COLO668 (cell line): Measurements from ENCODE around the gene IPO13.

Experiments
- DNase-seq: peaks from one replicate; lab custom pipeline; 2025; ENCODE audit not compliant: unreplicated experiment; lab: John Stamatoyannopoulos, UW

Gene IPO13

DNA sequence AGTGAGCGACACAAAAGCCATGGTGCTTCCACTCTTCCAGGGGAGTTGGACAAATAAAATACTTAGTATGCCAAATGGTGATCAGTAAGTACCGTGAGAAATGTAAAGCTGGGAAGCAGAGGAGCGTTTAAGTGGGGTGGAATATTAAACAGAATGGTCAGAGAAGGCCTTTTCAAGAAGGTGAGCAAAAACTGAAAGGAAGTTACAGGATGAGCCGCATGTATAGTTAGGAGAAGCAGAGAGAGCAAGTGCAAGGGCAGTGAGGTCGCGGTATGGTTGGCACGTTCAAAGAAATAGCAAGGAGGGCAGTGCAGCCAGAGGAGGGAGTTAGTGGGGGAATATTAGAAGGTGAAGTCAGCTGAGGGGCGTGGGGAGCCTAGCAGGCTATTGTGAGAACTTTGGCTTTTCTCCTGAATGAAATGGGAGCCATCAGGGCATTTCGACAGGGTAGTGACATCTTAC is 27.3 kb downstream of the IPO13 start:
- no peak for DNase-seq

DNA sequence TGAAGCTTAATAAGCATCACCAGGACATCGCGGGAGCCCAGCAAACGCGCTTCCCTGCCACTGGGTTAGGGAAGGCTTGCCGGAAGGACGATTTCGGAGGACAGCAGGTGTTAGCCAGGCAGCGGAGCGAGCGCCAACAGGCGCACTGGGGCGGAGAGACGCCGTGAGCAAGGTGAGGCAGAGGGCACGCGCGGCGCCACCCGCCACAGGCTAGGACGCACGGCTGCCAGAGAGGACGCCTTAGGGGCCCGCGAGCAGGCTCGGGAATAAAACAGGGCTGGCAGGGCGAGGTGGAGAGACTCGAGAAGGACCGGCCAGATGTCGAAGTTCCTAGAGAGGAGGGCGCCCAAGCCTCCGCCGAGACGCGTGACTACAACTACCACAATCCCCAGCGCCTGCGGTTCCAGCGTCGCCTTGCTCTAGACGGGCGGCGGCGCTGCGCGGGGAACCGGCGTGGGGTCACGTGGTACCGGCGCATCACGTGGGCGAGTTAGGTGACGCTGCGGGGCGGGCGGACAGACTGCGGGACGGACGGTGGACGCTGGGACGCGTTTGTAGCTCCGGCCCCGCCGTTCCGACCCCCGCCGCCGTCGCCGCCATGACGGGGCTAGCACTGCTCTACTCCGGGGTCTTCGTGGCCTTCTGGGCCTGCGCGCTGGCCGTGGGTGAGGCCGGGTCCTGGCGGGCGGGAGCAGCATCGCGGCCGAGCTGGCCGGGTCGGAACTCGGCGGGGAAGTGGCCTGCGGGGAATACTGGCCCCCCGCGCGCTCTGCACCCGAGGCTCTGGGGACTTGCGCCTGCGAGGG is 27.9 kb downstream of the IPO13 start, which contains the start of gene ATP6V0B:
Gene ATP6V0B, plus strand, starts transcription at position 518 of the 806 bp plus-strand sequence. Its CDS starts 81 bp downstream, at position 599.
- DNase-seq, result peak; percentile 100

DNA sequence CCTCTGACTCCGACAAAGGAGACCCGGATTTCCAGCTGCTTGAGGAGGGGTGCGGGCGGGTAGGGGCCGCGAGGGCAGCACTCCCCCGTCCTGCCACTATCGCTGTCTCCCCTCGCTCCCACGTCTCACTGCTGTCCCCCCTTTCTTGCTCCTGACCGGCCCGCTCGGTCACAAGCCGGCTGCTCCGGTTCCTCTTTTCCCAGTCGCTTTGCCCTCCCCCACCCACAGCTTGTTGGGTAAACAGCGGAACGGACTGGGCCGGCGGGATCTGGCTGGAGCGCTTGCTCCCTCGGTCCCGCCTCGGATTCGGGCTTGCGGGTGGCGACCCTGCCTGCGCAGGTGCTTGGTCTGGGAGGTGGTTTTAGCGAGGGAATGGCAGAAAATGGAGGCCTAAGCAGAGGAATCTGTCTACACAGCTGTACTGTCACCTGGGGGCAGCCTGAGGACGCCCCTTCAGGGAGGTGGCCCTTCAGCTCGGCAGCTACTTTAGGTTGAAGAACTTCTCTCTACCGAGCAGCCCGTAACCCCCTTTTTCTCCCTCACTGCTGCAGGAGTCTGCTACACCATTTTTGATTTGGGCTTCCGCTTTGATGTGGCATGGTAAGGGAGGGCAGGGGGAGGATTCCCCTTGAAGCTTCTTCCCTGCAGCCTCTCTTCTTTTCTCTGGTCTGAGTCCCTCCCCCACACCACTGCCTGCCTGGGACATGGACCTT is 28.7 kb downstream of the IPO13 start:
- DNase-seq, result peak; percentile 77

DNA sequence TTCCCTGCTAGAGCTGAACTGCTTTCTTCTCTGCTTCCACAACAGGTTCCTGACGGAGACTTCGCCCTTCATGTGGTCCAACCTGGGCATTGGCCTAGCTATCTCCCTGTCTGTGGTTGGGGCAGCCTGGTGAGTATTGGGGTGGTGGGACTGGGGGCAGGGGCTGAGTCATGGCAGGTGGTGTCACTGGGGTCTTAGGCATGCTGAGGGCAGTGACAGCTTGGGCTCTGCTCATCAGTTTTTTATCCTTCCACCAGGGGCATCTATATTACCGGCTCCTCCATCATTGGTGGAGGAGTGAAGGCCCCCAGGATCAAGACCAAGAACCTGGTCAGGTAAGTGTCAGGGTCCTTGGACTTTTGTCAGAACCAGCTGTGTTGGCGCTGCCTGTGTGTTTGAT is 29.3 kb downstream of the IPO13 start:
- no peak for DNase-seq

DNA sequence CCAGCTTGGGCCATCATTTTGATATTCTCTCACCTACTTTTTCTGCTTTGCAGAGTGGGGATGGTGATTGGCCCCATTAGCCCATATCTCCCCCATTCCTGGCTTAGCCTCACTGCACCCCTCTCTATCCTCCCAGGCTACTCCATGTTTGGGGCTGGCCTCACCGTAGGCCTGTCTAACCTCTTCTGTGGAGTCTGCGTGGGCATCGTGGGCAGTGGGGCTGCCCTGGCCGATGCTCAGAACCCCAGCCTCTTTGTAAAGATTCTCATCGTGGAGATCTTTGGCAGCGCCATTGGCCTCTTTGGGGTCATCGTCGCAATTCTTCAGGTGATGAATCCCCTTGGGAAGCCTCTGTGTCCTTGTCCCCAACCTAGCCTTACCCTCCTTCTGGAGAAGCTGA is 30.1 kb downstream of the IPO13 start:
- no peak for DNase-seq

DNA sequence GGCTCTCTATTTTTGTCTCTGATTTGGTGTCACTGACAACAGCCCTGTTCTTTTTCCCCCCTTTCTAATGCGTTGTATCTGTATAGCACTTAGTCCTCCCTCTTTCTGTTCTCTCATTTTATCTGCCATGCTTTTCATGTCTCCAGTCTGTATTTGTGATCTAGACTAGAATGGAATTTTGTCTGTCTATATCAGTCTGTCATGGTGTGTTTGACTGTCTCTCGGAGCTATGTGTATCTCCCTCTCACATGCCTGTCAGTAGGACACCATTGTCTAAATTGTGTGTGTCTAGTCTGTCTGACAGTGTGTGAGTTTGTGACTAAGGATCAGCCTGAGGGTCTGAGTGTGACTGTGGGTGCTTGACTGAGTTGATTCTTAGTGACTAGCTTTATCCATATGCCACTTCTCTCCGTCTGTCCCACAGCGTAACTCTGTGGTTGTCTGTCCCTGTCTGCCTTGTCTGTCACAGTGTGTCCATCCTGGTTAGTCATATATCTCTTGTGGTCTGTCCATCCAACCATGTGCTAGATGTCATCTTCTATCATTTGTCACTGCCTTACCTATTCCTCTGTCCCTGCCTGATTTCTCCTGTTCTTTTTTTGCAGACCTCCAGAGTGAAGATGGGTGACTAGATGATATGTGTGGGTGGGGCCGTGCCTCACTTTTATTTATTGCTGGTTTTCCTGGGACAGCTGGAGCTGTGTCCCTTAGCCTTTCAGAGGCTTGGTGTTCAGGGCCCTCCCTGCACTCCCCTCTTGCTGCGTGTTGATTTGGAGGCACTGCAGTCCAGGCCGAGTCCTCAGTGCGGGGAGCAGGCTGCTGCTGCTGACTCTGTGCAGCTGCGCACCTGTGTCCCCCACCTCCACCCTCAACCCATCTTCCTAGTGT is 30.9 kb downstream of the IPO13 start:
- DNase-seq, result no peak

DNA sequence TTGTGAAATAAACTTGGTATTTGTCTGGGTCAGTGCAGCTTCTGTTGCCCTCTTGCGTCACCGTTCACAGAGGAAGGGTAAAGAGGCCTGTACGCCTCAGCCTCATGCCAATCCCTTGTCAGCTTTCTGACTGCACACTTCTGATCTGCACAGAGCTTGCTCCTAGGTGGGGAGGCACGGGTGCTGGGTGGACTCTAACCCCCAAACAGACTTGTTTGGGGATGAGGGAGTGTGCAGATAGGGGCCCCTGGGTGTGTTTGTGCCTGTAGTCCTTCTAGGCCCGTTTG is 31.5 kb downstream of the IPO13 start:
- no peak for DNase-seq

DNA sequence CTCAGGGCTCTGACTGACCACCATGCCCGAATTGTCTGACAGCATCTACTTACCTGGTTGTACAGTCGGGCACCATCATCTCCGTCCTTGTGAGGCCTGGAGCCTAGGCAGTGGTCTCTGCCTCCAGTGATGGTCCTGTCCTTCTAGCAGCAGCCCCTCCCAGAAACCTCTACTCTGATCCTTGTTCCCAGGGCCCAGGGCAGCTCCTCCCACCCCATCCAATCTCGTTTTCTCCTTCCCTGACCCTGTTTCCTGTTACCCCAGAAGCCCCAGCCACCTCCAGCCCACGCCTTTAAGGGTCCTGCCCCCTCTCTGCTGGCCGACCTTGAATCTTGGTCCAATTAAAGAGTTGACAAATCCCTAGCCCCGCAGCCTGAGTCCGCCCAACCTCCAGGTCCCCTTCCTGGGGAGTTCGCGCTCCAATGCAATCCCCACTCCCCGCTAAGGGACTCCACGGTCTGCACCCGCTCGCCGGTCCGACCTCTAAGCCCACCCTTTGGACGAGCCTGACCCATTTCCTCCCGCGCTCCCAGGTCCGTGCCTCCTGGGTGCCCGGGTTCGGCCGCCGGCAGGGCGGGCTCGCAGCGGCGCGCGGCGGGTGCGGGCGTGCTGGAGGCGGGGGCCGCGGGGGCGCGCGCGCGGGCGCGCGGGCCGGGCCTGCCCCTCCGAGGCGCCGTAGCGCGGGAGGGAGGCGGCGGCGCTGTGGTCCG is 32.0 kb downstream of the IPO13 start, which contains the start of gene B4GALT2:
Gene B4GALT2, plus strand, starts transcription at position 660 of the 710 bp plus-strand sequence. CDS start 1,951 bp downstream, outside the sequence.
- peak; percentile 93 for DNase-seq

DNA sequence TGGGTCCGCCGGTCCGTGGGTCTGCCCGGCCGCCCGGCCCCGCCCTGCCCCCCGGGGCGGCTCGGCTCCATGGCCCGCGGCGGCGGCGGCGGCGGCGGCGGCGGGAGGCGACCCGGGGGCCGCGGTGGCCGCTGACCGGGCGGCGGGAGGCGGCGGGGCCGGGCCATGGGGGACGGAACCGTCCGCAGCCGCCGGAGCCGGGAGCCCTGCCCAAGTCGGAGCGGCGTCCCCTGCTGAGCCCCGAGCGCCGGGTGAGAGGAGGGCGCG is 32.4 kb downstream of the IPO13 start:
- DNase-seq, result no peak

DNA sequence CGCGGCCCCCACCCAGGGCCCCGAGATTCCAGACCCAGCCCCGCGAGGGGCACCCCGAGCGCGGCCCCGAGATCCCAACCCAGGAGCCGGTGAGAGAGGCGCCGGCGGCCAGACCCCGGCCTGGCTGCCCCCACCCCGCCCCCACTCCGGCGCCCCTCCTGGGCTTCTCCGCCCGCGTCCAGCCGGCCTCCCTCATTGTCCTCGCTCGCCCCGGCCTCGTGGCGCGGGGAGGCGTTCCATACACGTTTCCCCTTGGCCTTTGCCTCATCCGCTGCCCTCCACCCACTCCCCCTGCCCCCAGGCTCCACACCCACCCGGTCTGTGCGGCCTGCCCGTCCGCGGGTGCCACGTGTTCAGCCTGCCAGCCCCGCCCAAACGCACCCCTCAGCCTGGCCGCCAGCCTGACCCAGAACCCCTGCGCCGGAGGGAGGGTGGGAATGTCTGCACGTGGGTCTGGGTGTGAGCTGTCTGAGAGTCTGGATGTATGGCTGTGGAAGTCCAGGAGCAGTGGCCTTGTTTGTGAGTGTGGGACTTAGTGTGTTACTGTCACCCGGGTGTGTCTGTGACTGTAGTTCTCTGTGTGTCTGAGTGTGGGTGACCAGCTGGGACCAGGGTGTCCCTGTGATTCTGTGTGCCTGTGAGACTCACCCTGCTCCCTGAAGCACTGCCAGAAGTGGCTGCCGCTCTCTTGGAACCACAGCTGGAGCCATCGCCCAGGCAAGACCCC is 32.9 kb downstream of the IPO13 start:
- peak; percentile 76 for DNase-seq

DNA sequence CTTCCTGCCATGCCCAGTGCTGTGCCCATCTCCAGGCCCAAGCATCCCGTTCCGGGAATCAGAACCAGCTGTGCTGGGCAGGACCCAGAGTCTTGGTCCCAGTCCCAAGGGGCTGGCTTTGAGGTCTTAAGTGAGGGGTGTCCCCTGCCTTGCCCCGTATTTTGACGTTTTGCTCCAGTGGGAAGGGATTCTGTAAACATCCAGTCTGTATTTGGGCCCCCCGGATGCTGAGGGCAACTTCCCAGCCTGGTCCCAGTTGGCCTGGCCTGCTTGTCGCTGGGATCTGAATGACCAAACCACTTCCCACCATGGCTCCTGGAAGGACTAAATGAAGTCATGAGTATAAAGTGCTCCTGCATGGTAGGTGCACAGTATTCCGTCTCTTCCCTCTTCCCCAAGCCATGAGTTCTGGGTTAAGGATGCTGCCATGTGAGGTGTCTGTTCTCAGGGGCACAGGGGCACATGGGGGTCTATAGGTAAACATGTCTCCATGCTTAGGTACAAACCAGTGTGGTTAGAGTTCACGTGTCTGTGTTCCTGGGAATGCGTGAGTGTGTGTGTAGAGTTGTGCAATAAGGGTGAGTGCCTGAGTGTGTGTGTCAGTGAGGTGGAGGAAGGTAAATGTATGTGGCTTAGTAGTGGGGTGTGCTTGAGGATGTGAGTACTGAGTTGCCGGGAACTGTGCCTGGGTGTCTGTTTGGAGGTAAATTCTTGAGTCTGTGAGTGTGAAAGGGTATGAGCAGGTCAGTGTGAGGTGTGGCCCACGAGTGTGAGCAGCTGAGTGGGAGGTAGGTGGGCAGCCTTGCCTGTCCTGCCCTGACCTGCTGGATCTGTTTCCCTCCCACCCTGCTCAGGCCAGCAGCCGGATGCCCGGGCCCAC is 33.7 kb downstream of the IPO13 start:
- peak; percentile 59 for DNase-seq

DNA sequence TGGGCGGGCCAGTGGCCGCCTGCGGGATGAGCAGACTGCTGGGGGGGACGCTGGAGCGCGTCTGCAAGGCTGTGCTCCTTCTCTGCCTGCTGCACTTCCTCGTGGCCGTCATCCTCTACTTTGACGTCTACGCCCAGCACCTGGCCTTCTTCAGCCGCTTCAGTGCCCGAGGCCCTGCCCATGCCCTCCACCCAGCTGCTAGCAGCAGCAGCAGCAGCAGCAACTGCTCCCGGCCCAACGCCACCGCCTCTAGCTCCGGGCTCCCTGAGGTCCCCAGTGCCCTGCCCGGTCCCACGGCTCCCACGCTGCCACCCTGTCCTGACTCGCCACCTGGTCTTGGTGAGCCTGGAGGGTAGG is 34.4 kb downstream of the IPO13 start:
- peak; percentile 90 for DNase-seq

DNA sequence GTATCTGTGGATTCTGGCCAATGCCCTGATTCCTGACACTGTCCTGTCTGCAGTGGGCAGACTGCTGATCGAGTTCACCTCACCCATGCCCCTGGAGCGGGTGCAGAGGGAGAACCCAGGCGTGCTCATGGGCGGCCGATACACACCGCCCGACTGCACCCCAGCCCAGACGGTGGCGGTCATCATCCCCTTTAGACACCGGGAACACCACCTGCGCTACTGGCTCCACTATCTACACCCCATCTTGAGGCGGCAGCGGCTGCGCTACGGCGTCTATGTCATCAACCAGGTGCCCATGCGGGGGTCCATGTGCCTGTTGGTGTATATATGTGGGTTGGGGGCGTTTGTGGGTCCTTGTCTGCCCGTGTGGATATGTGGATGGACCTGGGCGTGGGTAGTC is 34.9 kb downstream of the IPO13 start:
- DNase-seq, result no peak

DNA sequence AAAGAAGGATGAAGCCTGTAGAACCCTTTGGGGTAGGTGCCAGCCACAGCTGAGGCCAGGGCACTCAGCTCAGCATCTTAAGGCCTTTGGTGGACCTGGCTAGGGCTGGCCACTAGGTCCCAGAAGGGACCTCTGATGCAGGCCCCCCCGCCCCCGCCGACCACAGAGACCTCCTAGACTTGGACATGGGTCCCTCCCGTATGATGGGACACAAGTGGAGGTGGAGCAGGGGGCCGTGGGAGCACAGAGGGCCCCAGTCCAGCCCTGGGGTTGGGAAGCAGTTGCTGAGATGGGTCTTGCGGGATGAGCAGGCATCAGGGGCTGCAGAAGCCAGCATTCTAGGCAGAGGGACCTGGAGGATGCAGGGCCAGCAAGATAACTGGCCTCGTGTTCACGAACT is 35.5 kb downstream of the IPO13 start:
- no peak for DNase-seq

DNA sequence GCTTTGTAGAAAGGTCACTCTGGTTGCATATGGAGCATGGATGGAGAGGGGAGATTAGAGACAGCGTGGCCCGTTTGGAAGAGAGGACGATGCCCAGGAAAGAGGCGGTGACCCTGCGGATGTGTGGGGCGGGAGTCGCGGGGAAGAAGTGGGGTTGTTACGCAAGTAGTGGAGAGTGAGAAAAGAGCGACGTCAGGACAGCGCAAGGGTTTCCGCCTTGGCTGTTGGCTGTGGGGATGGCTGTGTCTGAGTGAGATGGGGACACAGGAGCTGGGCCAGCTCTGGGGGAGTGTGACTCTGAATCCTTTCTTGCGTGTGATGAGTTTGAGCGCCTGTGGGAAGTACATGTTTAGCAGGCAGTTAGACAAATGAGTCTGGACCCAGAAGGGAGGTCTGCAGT is 36.1 kb downstream of the IPO13 start:
- no peak for DNase-seq

DNA sequence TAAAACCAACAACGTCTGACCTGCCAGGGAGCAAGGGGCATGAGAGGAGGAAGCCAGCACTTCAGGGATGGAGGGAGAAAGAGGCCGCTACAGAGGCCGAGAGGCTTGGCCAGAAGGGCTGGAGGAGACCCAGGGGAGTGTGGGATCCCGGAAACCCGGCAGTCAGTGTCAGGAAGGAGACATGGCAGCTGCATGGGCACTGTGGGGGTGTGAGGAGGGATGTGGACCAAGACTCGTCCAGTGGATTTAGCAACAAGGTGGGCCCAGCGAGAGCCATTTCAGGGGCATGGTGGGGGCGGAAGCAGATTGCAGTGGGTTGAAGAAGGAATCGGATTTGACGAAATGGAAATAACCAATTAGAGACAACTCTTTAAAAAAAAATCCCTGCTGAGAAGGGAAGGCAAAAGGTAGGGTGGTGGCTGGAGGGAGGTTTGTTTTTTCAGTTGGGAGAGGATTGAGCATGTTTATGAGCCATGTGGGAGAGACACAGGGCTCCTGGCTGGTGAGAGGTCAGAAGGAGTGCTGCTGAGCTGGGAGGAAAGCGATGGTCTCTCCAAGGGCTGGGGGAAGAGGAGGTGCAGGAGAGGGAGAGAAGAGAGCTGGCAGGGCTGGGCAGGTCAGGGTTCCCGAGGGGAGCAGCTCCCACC is 36.6 kb downstream of the IPO13 start:
- no peak for DNase-seq

DNA sequence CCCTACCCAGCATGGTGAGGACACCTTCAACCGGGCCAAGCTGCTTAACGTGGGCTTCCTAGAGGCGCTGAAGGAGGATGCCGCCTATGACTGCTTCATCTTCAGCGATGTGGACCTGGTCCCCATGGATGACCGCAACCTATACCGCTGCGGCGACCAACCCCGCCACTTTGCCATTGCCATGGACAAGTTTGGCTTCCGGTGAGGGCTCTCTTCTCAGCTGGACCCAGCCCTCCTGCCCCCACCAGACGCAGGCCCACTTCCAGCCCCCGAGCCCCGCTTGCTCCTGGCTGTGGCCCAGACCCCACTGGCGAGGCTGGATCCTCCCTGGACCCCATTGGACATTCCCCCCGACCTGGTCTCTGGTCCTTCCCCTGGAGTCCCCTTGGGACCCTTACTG is 38.1 kb downstream of the IPO13 start:
- no peak for DNase-seq

DNA sequence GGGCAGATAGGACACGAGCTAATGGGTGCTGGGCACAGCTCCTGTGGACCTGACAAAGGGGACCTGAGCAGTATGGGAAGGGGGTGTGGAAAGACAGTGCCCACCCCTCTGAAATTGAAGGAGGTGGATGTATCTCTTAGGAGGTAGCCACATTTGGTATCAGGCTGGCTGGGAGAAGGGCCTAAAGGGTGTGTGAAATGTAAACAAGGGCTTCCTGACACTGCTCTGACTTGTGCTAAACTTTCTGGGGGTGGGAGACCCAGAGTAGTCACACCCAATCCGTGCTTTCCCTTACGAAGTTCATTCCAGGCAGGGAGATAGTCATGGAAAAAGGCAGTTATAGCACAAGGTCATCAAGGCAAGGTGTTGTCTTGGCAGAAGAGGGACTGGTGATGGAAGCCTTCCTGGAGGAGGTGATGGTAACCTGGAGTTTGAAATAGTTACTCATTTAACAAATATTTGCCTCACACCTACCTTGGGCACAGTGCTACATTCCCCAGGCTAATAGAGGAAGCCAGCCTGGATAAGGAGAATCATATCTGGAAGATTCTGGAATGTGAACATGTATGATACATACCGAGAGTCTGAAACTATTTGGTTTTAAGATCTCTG is 39.3 kb downstream of the IPO13 start:
- DNase-seq, result no peak

DNA sequence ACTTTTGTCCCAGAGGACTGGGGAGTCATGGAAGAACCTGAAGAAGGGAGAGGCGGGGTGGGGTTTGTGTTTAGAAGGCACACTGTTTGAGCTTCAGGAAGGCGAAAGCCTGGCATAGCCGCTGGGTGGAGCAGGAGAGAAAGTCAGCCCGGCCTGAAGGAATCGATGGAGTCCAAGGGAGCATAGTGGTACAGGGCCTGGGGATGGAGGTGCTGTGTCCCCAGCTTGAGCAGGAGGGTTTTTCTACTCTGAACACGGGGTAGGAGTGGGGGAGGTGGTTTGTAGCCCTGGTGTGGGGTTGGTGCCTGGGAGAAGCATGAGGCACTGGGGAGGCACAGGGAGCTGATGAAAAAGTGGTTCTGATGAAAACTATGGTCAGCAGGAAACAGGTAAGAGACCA is 40.0 kb downstream of the IPO13 start:
- DNase-seq, result no peak
